GM12874 (cell line): ENCODE data around the gene TSHR.

Experiments used
- TF ChIP-seq, protein P1 (sequence below): IDR thresholded peaks from 2 replicates; pipeline ENCODE4 v1.5.1; 2011; ENCODE audit warnings: low read depth, mild to moderate bottlenecking, control low read depth, low read length, moderate library complexity; ENCODE audit not compliant: insufficient read depth

Gene TSHR

DNA sequence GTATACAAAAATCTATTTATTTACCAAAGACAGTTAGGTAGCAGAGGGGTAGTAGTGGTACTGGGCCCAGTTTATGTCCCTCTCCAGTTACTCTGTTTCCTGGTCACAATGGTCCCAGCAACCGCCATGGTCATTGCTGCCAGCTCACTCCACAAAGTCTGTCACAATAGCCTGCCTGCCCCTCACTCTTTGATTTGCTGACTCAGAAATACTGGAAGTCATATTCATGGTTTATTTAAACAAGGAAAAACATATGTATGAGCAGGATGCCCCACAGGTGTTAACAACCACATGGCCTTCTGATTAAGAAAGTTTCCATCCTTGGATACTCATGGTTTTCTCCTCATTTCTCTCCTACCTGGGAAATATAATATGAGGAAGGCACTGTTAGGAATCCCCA lies 49.2 kb downstream of the TSHR start:
- TF ChIP-seq, protein P1, sequence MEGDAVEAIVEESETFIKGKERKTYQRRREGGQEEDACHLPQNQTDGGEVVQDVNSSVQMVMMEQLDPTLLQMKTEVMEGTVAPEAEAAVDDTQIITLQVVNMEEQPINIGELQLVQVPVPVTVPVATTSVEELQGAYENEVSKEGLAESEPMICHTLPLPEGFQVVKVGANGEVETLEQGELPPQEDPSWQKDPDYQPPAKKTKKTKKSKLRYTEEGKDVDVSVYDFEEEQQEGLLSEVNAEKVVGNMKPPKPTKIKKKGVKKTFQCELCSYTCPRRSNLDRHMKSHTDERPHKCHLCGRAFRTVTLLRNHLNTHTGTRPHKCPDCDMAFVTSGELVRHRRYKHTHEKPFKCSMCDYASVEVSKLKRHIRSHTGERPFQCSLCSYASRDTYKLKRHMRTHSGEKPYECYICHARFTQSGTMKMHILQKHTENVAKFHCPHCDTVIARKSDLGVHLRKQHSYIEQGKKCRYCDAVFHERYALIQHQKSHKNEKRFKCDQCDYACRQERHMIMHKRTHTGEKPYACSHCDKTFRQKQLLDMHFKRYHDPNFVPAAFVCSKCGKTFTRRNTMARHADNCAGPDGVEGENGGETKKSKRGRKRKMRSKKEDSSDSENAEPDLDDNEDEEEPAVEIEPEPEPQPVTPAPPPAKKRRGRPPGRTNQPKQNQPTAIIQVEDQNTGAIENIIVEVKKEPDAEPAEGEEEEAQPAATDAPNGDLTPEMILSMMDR, result no peak

DNA sequence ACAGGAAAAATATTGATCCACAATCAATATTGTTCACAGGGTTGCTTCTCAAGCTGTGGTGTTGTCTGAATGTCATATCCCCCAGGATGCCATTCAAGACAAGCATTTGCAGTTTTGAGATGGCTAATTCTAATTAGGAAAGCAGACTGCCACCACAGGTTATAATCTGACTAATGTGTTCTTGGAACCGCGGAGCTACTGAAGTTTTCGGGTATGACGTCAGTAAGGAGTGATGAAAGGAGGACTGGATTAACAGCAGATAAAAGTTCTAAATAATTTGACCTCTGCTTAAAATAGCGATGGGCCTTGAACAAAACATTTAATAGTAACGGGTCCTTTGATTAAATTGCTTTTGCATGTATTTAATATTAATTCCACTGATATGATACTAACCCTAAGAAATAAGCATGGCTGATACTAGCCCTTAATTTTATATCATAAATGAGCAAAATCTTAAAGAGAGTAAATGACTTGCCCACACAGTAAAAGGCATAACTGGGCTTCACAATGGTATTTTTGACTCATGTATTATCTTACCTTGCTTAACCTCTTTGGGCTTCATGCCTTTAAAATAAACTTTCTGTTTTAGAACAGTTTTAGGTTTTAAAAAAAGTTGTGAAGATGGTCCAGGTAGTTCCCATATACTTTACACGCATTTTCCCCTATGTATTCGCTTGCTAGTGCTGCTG lies 50.3 kb downstream of the TSHR start:
- TF ChIP-seq, protein P1, result no peak

DNA sequence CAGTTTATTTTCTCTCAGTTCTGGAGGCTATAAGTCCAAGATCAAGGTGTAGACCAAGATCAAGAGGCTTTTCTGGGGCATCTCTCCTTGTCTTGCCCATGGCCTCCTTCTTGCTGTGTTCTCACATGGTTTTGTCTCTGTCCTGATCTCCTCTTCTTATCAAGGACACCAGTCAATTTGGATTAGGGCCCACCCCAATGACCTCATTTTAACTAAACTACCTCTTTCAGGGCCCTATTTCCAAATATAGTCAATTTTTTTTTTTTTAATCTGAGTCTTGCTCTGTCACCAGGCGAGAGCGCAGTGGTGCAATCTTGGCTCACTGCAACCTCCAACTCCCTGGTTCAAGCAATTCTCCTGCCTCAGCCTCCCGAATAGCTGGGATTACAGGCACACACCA lies 50.8 kb downstream of the TSHR start:
- TF ChIP-seq, protein P1, result no peak

DNA sequence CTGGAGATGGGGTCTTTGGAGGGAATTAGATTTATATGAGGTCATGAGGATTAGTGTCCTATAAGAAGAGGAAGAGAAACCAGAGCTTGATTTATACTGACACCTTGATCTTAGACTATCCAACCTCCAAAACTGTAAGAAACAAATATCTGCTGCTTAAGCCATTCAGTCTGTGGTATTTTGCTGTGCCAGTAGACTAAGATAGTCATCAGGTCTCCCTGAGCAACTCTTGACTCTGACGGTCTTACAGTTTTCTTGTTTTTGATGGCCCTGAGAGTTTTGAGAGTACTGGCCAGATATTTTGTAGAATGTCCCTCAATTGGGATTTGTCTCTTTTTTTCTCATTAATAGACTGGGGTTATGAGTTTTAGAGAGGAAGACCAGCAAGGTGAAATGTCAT lies 51.7 kb downstream of the TSHR start:
- TF ChIP-seq, protein P1, result no peak

DNA sequence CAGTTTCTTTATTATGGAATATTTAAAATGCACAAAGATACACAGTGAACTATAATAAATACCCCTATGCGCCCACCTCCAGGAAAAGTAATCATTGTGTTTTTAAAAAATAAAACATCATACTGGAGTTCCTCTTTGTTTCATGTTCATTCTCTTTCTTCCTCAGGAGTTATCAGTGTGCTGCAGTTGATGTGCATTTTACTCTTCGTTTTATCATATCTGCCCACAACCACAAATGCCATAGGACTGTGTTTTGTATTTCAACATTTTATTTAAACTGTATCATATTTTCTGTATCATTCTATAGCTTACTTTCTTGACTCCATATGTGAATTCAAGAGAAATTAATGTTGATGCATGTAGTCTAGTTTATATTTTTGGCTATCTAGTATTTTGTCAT lies 53.9 kb downstream of the TSHR start:
- TF ChIP-seq, protein P1, result no peak

DNA sequence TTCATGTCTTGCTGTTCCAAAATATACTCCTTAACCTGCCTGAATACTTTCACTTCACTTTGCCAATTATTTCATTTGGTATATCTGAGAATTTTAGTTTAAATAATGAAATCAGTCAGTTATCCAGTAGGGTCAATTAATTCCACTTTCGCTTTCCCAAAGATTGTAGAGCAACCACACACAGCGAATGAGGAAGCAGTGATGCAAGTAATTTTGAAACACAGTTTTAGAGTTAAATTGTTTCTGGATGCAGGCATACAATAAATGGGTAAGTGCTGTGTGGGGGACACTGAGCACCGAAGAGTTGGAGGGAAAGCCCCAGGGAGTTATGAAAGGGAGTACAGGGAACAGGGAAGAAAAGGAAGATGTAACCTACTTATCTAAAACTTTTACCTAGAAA lies 62.8 kb downstream of the TSHR start:
- TF ChIP-seq, protein P1, result no peak

DNA sequence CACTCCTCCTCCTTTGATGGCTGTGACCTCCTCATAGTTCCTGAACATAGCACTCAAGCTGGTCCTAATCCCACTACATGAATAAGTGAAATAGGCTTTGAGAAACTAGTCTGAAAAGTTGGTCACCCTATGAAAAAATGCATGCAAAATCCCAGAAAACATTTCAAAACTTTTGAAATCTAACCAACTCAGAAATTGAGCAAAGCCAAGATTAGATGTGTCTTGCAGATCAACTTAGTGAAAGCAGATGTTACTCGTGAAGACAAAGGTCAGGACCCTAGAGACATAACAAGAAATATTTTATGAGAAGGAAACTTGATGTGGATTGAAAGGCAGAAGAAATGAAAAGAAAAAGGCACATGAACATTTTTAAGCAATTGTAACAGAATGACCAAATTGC lies 63.3 kb downstream of the TSHR start:
- TF ChIP-seq, protein P1, result no peak
